GM21447 (cell line): ENCODE measurements around the gene SNAP91.
"Not testable (repeated sequence)": the region's sequence is repeated elsewhere in the genome, so short reads cannot be mapped to it uniquely, and the experiment has no call there.

Source experiments
- ATAC-seq: cut with Tn5 transposase; IDR thresholded peaks from one replicate; pipeline ENCODE4 v1.9.1; 2021; ENCODE audit not compliant: unreplicated experiment

Gene SNAP91, protein sequence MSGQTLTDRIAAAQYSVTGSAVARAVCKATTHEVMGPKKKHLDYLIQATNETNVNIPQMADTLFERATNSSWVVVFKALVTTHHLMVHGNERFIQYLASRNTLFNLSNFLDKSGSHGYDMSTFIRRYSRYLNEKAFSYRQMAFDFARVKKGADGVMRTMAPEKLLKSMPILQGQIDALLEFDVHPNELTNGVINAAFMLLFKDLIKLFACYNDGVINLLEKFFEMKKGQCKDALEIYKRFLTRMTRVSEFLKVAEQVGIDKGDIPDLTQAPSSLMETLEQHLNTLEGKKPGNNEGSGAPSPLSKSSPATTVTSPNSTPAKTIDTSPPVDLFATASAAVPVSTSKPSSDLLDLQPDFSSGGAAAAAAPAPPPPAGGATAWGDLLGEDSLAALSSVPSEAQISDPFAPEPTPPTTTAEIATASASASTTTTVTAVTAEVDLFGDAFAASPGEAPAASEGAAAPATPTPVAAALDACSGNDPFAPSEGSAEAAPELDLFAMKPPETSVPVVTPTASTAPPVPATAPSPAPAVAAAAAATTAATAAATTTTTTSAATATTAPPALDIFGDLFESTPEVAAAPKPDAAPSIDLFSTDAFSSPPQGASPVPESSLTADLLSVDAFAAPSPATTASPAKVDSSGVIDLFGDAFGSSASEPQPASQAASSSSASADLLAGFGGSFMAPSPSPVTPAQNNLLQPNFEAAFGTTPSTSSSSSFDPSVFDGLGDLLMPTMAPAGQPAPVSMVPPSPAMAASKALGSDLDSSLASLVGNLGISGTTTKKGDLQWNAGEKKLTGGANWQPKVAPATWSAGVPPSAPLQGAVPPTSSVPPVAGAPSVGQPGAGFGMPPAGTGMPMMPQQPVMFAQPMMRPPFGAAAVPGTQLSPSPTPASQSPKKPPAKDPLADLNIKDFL

DNA sequence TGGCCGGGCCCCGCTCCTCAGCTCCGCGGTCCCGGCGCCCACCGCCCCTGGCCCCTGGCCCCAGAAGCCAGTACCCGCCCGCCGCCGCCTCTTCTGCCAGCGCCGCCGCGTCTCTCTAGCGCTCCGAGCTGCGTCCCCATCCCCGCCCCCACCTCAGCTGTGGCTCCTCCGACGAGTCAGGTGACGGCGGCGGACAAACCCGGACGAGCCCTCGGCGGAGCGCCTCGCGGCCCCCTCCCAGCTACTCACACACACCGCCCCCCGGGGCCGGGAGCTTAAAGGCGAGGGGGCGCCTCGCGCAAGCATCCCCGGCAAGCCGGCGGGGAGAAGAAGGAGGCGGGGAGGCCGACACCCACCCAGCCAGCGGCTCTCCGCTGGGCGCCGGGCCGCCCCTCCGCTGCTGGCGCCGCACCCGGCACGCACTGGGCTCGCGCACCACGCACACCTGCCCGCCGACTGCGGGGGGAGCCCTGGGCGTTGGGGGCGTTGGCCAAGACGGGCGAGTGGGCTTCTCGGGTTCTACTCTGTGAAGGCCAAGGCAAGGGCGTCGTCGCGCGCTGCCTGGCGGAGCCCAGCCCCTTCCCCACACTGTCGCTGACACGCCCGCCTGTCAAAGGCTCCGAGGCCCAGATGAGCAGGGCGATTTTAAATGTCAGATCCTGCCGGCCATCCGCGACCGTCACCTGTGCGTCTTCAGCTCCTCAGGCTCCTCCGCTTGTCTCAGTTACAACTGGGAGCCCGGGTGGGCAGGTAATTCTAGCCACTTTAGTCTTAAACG is at the start of gene SNAP91:
TSS of gene SNAP91 (minus strand) at position 132 of the 778 bp plus-strand sequence. CDS start 1,174 bp downstream, outside the sequence.
- no peak for ATAC-seq

DNA sequence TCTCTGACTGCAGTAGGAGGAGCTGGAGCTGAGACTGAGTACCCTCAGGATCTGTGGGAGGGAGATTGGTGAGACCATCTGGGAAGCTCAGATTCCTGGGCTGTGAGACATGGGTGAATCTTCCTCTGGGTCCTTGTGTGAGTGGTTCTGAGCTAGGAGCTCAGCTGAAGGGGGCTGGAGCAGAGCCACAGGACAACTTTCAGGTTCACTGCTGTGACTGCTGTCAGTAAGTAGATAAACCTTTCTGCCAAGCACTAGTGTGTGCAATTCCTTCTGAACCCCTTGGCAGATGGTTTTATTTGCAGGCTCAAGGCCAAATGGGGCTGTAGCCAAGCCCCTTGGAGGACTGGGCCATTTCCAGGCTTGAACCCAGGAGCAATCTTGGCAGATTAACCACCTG is 49.6 kb upstream of the SNAP91 start:
- ATAC-seq: no peak

- ATAC-seq: no peak
These were observed 48.1 kb upstream of the SNAP91 start for GRCh38 chr6:83757021-83757420.

- no peak for ATAC-seq
These were observed 47.7 kb upstream of the SNAP91 start for GRCh38 chr6:83756565-83756964.

- ATAC-seq: not testable (repeated sequence)
These were observed 43.5 kb upstream of the SNAP91 start for GRCh38 chr6:83752375-83752774.

DNA sequence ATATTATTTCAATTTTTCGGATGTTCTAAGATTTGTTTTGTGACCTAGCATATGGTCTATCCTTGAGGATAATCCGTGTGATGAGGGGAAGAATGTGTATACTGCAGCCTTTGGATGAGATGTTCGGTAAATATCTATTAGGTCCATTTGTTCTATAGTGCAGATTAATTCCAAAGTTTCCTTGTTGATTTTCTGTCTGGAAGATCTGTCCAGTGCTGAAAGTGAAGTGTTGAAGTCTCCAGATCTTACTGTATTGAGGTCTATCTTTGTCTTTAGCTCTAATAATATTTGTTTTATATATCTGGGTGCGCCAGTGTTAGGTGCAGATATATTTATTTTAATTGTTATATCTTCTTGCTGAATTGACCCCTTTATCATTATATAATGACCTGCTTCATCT is 32.2 kb upstream of the SNAP91 start:
- no peak for ATAC-seq

DNA sequence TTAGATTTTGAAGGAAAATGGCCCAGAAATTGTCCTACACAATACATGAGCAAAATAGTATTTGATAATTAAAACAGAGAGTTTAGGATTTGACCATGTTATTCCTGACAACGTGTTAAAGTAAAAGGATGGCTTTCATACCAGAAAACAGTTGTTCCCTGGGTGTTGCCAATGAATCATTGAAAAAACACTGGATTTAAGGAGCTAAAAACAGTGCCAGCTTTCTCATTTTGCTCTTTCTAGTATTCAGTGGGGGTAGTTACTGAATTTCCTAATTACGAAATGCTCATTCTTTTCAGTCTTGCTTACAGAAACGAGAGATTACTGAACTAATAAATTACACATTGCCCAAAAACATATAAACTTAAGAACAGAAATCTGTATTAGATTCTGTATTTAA is 26.6 kb upstream of the SNAP91 start:
- ATAC-seq: no peak

DNA sequence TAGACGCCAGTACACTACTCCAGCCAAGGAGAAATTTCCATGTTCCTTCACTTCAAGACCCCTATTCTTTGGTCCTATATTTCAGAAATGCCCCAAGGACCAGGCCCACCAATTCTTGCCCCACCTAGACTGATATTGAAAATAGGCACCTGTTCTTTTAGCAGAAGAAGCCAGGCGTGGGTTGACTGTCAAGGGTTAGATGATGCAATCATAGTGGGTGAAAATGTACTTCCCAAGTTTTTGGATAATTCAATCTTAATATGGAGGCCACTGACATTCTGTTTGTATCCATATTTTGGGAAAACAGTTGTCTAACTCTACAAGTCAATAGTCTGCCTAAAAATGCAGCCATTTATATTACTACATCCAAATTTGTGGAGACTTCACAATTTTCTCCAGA is 21.0 kb upstream of the SNAP91 start:
- no peak for ATAC-seq

- no peak for ATAC-seq
These were observed 14.0 kb upstream of the SNAP91 start for GRCh38 chr6:83722876-83723275.

DNA sequence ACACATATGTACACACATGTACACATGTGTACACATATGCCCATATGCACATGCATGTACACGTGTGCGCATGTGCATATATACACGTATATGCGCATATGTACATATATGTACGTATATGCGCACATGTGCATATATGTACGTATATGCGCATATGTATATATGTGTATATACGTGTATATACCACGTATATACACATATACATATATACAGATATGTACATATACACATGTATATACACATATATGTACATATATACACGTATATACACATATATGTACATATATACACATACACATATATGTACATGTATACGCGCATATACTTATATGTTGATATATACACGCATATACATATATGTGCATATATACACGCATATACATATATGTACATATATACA is 8.9 kb upstream of the SNAP91 start:
- ATAC-seq: no peak

DNA sequence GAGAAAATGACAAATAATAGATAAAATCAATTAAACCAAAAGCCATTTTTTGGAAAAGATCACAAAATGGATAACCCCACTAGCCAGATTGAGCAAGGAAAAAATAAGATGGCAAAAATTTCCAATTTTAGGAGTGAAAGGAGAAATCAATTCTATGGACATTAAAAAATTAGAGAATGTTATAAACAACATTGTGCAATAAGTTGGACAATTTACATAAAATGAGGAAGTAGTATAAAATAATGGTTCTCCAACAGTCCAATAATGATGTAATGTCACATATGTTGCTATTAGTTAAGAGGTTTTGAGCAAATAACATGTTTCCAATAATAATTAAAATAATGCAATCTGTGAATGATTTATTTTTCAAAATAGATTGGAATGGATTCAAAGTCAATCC is 3.1 kb upstream of the SNAP91 start:
- no peak for ATAC-seq

DNA sequence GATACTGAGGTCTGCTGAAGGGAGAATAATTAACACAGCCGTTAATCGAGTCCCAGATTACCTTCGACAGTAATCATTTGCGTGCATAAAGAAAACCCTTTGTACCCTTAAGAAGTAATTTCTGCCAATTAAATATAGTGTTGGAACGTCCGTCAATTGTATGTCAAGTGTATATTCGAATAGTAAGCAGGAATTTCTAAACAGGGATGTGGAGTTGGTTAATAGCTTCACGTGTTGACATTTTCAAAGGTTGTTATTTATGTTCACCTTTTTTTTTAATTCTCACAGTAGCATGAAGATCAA is 798 bp upstream of the SNAP91 start:
- ATAC-seq: no peak

GRCh38 chr6:83708546-83708969 is 343 bp downstream of the SNAP91 start:
- no peak for ATAC-seq

DNA sequence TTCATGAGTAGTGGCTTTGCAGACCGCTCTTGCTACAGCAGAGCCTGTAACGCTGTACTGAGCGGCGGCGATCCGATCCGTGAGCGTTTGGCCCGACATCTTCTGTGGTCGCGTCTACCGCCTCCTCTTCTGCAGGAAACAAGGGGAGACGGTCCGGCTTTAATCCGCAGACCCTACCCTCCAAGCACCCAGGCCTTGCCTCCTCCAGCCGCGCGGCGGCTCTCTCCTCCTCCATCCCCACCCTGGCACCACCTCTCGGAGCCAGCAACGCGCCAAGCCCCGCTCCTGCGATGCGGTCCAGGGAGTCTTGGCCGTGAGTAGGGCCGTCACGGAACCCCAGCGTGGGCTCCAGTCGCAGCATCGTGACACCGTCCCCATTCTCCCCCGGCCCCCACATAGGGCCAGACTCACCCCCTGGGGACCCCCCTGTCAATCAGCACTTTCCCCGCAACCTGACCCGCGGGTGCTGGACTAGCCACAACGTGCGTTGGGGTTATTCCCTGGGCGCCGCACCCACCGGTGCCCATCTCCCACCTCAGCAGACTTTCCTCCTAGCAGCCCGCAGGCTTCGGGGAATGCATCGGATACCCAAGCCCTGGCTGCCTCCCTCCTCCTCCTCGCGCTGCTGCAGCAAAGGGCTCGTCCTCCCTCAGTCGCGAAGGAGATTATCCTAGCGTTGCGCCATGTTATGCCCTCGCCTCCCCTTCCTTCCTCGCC is 914 bp downstream of the SNAP91 start:
- ATAC-seq: no peak

- no peak for ATAC-seq
These were observed 6.2 kb downstream of the SNAP91 start for GRCh38 chr6:83702749-83703148.

GRCh38 chr6:83702077-83702476 is 6.8 kb downstream of the SNAP91 start:
- no peak for ATAC-seq

- no peak for ATAC-seq
These were observed 12.2 kb downstream of the SNAP91 start for GRCh38 chr6:83696674-83697073.

GRCh38 chr6:83685481-83685880 is 23.4 kb downstream of the SNAP91 start:
- no peak for ATAC-seq

- no peak for ATAC-seq
These were observed 31.1 kb downstream of the SNAP91 start for GRCh38 chr6:83677791-83678190.

GRCh38 chr6:83637953-83638352 is 70.9 kb downstream of the SNAP91 start:
- no peak for ATAC-seq

DNA sequence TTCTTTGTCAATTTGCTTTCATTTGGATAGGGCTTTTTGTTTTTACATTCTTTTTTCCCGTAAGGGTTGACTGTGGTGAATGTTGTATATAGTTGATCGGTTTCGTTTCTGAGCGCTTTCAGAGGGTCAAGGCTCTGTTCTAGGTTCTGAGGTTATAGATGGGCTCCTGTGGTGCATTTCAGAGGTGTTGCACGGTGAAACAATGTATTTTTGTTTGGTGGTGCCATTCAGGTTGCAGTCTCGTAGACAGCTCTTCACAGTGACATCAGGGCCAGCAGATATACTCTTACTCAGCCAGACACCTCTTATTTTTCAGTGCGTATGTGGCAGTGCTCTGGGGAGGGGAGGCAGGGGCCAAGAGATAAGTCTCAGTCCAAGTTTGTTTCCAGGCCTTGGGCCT is 72.1 kb downstream of the SNAP91 start:
- no peak for ATAC-seq
